Stimulated activated CD4-positive, alpha-beta T cell treated with anti-CD3 and anti-CD28 coated beads, Interleukin-1b, Interleukin-23, amount 100 ng/mL, for 48 hours (primary cell): ENCODE measurements around the gene STAC3.

ENCODE experiments used
- DNase-seq: peaks from one replicate; pipeline ENCODE4 v3.0.0-alpha.2; 2020

STAC3 gene

GRCh38 chr12:57254506-57255280, 3.7 kb upstream of the STAC3 start:
- no peak for DNase-seq

DNA sequence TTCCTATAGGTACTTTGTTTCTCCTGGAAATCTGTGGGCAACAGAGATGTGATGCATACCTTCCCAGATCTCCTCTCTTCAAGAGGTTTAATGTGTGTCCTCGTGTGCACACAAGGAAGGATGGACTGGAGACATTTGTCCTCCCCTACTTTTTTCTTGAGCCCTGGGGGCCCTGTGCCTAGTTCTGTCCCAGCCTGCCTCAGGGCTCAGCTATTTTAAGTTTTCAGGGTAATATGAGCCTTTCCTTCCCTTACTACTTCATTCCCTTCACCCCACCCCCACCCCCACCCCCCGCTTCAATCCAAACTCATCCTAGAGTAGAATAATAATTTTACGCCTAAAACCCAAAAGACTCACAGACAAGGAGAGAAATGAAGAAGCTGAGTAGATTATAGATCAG, 446 bp downstream of the STAC3 start:
- DNase-seq = no peak

DNA sequence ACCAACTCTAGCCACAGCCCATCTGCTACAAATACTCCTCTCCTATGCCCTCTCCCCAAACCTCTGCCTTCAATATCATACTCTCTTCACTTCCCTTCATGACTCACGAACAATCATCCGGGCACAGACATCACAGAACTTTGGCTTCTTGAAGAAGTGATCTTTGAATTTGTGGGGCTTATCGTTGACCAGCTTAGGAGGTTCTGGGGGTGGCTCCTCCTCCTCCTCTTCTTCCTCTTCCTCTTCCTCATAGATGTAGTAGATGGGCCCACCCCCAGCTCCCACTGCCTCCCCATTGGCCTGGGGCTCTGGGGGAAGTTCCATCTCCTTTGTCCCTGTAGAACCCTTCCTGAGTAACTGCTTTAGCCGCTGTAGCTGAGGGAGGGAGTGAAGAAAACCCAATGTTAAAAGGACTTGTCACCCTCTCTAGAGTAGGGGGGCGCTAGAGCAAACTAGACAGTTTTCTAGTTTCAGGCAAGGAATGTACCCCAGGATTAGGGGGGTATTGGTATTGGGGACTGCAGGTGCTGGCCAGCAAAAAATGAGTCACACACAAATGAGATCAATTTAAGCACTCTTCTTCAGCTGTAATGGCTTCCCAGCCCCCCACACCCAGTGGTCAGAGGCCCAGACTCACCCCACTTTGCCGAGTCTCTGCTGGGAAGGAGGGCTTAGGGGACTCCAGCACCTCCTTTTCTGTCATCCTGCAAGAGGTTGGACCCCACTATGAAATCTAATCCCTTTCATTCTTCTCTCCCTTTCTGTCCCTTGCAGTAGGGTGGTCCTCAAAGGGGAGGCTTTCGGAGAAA, 1.8 kb downstream of the STAC3 start:
- DNase-seq = no peak

DNA sequence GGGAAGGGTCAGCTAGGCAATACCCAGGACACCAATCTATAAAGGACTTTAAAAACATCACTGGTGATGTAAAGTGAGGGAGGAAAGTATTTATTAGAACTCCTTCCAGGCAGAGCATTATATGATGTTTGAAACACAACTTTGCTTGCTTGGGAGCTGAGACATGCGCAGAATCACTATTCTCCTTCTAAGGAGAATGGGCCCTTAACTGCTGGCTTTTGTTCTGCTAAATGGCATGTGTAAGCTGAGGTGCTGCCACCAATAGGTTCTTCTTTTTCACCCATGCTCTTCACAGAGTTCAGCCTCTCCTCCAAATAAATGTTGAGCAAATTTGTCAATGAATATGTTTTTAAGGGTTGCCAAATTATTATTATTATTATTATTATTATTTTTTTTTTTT, 3.9 kb downstream of the STAC3 start:
- DNase-seq = no peak

GRCh38 chr12:57244312-57244696, 6.7 kb downstream of the STAC3 start:
- no peak for DNase-seq

DNA sequence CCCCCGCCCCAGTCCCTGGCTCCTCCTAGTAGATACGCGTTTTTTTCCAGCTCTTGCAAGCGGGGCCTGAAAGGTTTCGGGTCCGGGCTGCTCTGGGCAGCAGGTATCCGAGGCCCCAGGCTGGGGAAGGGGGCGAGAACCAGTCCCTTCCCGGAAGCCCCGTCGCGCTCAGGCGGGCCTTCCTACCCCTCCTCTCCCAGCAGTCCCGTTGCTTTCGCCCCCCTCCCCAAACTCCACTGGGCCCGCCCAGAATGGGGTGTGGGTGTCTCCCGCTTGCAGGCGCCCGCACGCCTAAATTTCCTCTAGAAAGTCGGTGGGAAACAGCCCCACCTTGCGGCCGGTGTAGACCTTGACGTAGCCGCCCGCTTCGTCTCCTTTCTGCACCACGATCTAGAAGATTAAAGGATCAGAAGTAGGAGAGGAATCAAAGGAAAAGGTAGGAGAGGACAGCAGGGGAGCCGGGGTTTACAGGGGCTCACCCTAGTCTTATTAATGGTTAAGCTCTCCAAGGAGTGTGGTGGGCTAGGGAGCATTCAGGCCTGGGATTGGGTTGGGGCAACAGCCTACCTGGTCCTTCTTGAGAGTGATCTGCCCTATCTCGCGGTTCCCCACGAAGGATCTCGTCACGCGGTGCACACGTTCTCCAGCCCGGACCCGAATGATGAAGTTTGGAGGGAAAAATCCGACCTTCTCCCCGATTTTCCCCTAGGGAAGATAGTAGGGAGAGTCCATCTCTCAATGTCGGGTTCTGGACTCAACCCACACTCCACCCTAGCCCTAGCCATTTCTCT, 7.3 kb downstream of the STAC3 start:
- peak; percentile 81 for DNase-seq

DNA sequence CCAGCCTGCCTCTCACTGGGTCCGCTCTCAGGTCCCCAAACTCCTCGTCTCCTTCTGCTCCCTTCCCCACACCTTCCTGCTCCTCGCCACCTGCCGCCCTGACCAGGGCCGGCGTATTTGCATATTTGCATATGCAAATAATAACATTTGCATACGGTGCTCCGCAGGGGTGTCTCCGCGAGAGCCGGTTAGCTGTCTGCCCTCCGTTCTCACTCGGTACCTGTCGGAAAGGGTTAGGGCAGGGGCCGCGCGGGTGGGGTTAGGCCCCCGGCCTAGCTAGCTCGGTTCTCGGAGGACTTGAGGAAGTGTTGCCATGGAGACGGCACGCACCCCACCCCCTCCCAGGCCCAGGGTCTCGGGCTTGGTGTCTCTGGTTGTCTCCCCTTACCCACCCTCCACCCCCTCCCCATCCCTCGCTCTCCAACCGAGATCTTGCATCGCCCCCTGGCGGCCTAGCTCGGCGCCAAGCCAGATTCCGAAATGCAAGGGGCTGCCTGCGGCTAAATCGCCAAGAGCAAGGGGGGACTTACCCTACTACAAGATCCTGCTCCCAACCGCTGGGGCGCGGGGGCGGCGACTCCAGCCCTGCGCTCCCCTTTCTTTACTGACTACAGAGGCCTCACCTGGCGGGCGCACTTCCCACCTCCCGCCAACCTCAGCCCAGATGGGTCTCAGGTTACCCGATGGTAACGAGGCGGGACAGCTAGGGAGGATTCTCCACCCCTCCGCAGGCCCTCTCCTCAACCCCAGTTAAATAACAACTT, 8.1 kb downstream of the STAC3 start:
- DNase-seq = peak; percentile 64

GRCh38 chr12:57242329-57242690, 8.7 kb downstream of the STAC3 start:
- DNase-seq = no peak

- DNase-seq = no peak
These were observed 9.3 kb downstream of the STAC3 start for GRCh38 chr12:57241402-57242310.

GRCh38 chr12:57240926-57241401, 10.0 kb downstream of the STAC3 start:
- peak; percentile 44 for DNase-seq

DNA sequence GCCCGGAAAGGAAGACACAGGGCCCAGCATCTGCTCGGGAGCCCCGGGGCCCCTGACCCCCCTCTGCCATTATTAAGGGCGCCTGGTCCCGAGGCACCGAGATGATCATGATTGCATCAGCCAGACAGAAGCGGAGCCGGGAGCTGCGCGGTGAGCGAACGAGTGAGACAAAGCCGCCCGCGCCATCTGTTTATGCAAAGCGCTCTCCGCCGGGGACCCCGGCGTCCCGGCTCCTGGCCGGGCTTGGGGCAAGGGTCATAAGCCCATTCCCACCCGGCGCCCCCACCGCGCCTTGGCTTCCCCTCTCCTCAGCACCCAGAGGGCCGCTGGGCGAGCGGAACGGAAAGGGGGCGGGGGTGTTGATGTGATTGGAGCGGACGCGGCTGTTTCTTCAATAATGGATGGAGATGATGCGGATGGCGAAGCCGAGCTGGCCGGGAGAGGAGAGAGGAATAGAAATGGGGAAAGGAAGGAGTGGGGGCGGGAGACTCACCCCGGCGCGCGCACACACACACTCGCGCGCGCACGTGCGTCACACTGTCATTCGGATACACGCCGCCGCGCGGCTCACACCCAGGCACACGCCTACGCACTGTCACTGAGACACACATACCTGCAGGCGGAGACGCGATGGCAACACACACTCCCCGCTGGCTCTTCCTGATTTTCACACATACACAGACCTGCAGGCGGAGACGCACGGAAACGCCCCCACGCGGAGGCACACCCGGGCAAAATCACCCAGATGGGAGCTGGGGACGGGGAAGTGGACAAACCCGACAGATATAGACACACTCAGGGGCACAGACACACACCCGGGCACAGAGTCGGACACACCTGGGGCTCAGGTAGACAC, 10.7 kb downstream of the STAC3 start:
- DNase-seq = peak; percentile 77

DNA sequence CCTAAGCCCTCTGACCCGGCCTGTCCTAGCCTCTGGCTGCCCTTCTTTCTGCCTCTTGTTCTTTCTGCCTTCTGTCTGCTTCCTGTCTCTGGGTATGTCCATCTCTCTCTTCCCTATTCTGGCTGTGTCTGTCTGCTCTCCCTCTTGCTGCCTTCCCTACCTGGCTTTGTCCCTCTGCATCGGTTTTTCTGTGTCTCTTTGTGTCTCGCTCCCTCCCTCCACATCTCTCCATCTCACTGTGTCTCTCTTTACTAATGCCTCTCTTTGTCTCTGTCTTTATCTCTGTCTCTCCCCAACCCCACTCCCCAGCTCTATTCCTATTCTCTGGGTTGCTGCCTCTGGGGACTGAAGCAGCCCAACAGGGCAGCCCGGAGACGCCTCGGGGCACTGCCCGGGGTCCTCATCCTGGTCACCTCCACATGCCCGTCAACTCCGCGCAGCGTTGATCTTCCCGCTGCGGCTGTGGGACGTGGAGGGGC, 11.4 kb downstream of the STAC3 start:
- no peak for DNase-seq

DNA sequence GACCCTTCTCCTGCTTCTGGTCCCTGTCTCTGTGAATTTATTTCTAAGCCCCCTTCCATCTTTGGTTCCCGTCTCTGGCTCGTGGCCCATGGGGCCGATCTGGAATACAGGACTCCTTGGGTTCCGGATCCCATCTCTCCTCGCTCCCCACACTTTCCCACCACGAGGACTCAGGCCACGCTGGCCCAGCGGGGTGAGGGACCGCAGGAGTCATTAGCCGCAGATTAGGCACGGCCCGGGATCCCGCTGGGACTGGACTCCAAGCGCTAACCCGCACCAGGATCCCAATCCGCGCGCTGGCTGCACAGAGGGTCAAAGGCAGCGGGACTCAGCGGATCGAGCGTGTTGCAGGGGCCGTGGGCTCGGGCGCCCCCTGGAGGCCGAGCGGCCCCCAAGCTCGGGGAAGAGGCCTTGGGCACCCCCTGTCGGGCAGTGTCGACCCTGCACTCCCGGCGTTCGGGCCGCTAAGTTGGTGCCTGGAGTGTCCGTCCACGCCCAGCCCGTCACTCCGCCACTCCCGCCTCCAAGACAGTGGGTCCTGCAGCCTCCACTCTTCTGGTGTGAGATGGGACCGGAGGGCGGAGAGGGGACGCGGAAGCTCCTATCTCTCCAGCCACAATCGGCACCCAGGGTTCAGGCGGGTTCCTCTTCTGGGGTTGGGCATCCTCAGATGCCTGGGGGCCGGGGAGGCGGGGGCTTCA, 12.0 kb downstream of the STAC3 start:
- DNase-seq = peak; percentile 85

DNA sequence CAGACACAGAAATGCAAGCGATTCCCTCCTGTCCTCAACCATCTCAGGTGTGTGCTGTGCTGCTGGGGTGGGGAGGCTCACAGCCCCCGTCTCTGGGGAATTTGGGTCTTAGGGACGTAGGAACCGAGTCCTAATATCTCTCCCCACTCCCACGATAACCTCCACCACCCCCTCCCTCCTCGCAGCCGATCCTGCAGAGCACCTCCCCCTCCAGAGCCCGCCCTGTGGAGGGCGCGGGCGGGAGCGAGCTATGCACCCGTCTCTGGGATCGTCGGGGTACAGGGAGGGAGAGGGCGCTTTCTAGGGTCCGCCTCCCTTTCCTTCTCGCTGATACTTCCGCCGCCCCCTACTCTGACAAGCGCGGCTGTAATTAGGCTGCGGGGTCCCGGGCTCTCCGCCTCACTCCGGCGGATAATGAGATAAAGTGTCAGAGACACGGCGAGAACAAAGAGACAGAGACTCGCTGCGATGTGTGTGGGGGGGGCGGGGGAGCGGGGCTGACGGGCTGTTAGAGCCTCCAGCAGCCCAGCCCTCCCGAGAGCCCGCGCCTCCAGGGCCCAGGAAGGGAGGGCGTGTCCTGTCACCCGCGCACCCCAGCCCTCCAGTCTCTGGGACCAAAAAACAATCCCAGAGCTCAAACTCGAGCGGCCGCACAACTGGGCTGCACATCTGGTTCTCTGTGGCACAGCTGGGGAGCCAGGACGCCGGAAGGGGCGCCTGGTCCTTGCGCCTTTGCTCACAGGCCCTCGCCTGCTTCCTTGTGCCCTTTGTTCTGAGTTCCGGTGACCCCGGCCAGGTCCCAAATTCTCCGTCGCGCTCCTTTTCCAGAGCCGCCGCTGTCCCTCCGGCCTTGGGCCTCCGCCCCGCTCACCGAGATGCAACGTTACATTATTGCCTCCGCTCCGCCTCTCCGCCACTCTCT, 12.8 kb downstream of the STAC3 start:
- no peak for DNase-seq

DNA sequence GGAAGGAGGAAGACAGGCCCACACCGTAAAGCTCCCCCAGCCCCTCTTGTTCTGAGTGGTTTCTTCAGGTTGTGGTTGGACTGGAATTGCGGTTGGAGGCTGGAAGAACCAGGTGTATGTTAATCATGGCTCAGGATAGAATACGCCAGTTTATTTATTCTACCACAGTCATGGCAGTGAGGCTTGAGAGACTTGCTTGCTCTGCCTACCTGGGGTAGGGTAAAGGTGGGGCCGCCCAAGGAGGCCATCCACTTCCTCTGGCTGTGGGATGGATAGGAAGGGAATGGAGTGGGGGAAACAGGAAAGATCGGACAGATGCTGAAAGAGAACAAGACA, 13.4 kb downstream of the STAC3 start:
- no peak for DNase-seq

DNA sequence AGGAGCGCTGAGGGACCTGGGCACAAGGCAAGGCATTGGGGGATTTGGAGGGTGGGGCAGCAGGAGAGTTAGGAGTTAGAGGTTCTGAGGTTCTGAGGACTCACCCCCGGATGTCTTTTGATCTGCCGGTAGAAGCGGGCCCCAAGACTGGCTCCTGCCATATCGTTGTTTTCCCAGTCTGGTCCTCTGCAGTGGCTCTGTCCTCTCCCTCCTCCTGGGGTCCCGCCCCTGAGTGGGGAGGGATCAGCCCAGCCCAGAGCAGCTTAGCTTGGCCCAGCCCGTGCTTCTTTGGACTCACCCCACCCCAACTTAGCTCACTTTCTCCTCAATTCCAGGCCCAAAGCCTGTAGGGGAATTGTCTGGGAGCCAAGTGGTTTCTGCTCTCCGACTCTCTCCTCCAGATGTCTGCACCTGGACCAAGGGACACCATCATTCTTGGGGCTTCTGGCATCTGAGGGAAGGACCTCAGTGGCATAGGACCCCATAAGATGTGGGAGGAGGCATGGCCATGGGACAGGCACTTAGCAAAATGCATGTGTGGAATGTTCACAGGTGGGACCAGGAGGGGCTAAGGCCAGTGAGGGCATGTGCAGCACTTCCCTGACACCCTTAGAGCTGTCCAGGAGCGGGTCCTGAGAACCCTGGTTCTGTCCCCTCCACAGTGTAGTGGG, 13.9 kb downstream of the STAC3 start:
- no peak for DNase-seq

GRCh38 chr12:57236201-57236924, 14.6 kb downstream of the STAC3 start:
- no peak for DNase-seq
